ENCODE results near the gene RAD9B. TPM values are rescaled to one million over a fixed set of nuclear protein-coding genes. Genes with fewer than 3 reads are reported as not detected.

Gene RAD9B
- under 1 TPM; 0.89 to 0.91 TPM for total RNA-seq

GRCh38 chr12:110501752-110502738 is at the start of gene RAD9B, which contains the start of gene VPS29:
TSS of gene RAD9B (plus strand) at chr12:110502331. CDS start at chr12:110502338, 7 bp downstream.
TSS of gene VPS29 (minus strand) at chr12:110502111. CDS start at chr12:110502051, 60 bp downstream.

GRCh38 chr12:110468214-110469048 is 33.7 kb upstream of the RAD9B start, which contains the start of the genes FAM216A and GPN3:
TSS of gene FAM216A (plus strand) at chr12:110468845. CDS start at chr12:110468876, 31 bp downstream.
TSS of gene GPN3 (minus strand) at chr12:110468257. CDS start at chr12:110468203, 54 bp downstream.

Other genes with a start within 250 kb of the RAD9B start
- 100 to 1,000 TPM; 113 to 114 TPM for gene ATP2A2, start 221.1 kb upstream of the RAD9B start, total RNA-seq
- gene ANAPC7, start 98.6 kb upstream of the RAD9B start, total RNA-seq = 10 to 100 TPM; 48.9 to 49.8 TPM
- gene ARPC3, start 52.0 kb upstream of the RAD9B start, total RNA-seq = 100 to 1,000 TPM; 394 to 400 TPM
- 10 to 100 TPM; 16.9 TPM for gene GPN3, start 34.1 kb upstream of the RAD9B start, total RNA-seq
- 10 to 100 TPM; 17.3 to 19.8 TPM for gene FAM216A, start 33.5 kb upstream of the RAD9B start, total RNA-seq
- gene VPS29, start 220 bp upstream of the RAD9B start, total RNA-seq = 100 to 1,000 TPM; 123 to 124 TPM
- 10 to 100 TPM; 28.9 to 30.7 TPM for gene PPTC7, start 81.0 kb downstream of the RAD9B start, total RNA-seq
- 1 to 10 TPM; 4.8 to 6.2 TPM for gene TCTN1, start 111.8 kb downstream of the RAD9B start, total RNA-seq
- 10 to 100 TPM; 26.9 to 29.4 TPM for gene HVCN1, start 186.8 kb downstream of the RAD9B start, total RNA-seq
- 100 to 1,000 TPM; 176 to 178 TPM for gene PPP1CC, start 240.6 kb downstream of the RAD9B start, total RNA-seq